ENCODE results near the gene ACTC1. TPM values are rescaled to one million over a fixed set of nuclear protein-coding genes. Genes with fewer than 3 reads are reported as not detected.

Gene ACTC1
- total and polyA plus RNA-seq, 11 donors = 1,898 to 17,901 (median 12,542) TPM

- H3K4me1 ChIP-seq = no peaks in the 10 kb centered on the region
- WGBS, 4 donors = 53 to 63% (median 56%) methylated on average over 6 of the region's 6 CpGs
- TF ChIP-seq POLR2A (IDR thresholded peaks at IDR 0.05) (peak in 1 of 2 donors; percentile 32), CTCF (IDR thresholded peaks at IDR 0.05) (no peak)
- no peaks in the 10 kb centered on the region for H3K9me3 ChIP-seq
- peak overlapping the region in 5 of 12 donors; percentile 28 to 96 (median 46) for H3K27ac ChIP-seq
- peaks cover 0 to 24% (median 3%) of the 10 kb centered on the region in 9 donors for H3K27me3 ChIP-seq
- ATAC-seq = no peak
- no peak for DNase-seq
- H3K36me3 ChIP-seq = peaks cover 0 to 42% (median 27%) of the 10 kb centered on the region in 9 donors
- intact Hi-C loops (cut with DNase I) = loop anchor here in 4 of 10 donors (5.0 to 10.0 kb wide), 4 partner anchors 65 to 75 kb away; no protein-coding TSS in a partner anchor
- peak overlapping the region in 6 of 12 donors; percentile 12 to 84 (median 68) for H3K4me3 ChIP-seq
These were observed 5.2 kb downstream of the ACTC1 start for GRCh38 chr15:34790121-34790520.

GRCh38 chr15:34789326-34789725, 6.0 kb downstream of the ACTC1 start:
- intact Hi-C loops (cut with DNase I) = loop anchor here in 2 of 10 donors (5.0 to 10.0 kb wide), 2 partner anchors 65 to 67 kb away; no protein-coding TSS in a partner anchor
- ATAC-seq (peak; percentile 9 to 36 (median 33)), DNase-seq (peak in 1 of 5 donors; percentile 45)
- WGBS, 4 donors = 37 to 51% (median 49%) methylated on average over 7 of the region's 7 CpGs
- Histone ChIP-seq H3K4me1 (no peaks in the 10 kb centered on the region), H3K4me3 (no peak overlapping the region), H3K27me3 (peaks cover 0 to 16% (median 0%) of the 10 kb centered on the region in 9 donors), H3K27ac (peak overlapping the region in 5 of 12 donors; percentile 6 to 90 (median 21)), H3K36me3 (peaks cover 0 to 41% (median 24%) of the 10 kb centered on the region in 9 donors), H3K9me3 (no peaks in the 10 kb centered on the region)
- TF ChIP-seq CTCF (IDR thresholded peaks at IDR 0.05) (no peak), POLR2A (IDR thresholded peaks at IDR 0.05) (no peak)

GRCh38 chr15:34786206-34786605, 9.1 kb downstream of the ACTC1 start:
- H3K36me3 ChIP-seq = peaks cover 0 to 16% (median 0%) of the 10 kb centered on the region in 9 donors
- peaks cover 0 to 2% (median 0%) of the 10 kb centered on the region in 12 donors for H3K9me3 ChIP-seq
- no peak for TF ChIP-seq CTCF (IDR thresholded peaks at IDR 0.05)
- no peak for TF ChIP-seq POLR2A (IDR thresholded peaks at IDR 0.05)
- H3K4me1 ChIP-seq = no peaks in the 10 kb centered on the region
- no peak overlapping the region for H3K4me3 ChIP-seq
- no peak overlapping the region for H3K27ac ChIP-seq
- no peaks in the 10 kb centered on the region for H3K27me3 ChIP-seq
- intact Hi-C loops (cut with DNase I) = loop anchor here in 2 of 10 donors (5.0 to 10.0 kb wide), 2 partner anchors 61 to 64 kb away; no protein-coding TSS in a partner anchor
- WGBS, 4 donors = 73 to 78% (median 76%) methylated on average over 2 of the region's 2 CpGs
- no peak for ATAC-seq
- no peak for DNase-seq

GRCh38 chr15:34783991-34784390, 11.4 kb downstream of the ACTC1 start:
- intact Hi-C loops (cut with DNase I) = loop anchor here in 2 of 10 donors (5.0 to 10.0 kb wide), 2 partner anchors 42 to 59 kb away; no protein-coding TSS in a partner anchor
- Histone ChIP-seq H3K9me3 (peaks cover 0 to 11% (median 0%) of the 10 kb centered on the region in 12 donors), H3K4me1 (no peaks in the 10 kb centered on the region), H3K27ac (no peak overlapping the region), H3K27me3 (no peaks in the 10 kb centered on the region), H3K4me3 (no peak overlapping the region), H3K36me3 (no peaks in the 10 kb centered on the region)
- ATAC-seq (no peak), DNase-seq (no peak)
- TF ChIP-seq POLR2A (IDR thresholded peaks at IDR 0.05) (no peak), CTCF (IDR thresholded peaks at IDR 0.05) (no peak)
